RWPE1 (cell line): ENCODE measurements around the gene NKRF.

Experiments
- CTCF ChIA-PET: fragments of 350-600 bp; sonication (Branson Sonifier 250); formaldehyde crosslinking; extraction: SDS; loops from one replicate; lab custom pipeline; 2021; lab: Yijun Ruan, JAX
- POLR2A ChIA-PET: fragments of 400-600 bp; formaldehyde crosslinking; extraction: SDS; loops from one replicate; lab custom pipeline; 2020; ENCODE audit warnings: antibody characterized with exemption; ENCODE audit not compliant: low non-redundant PET; lab: Yijun Ruan, JAX
- DNase-seq: peaks from one replicate; pipeline ENCODE4 v3.0.0; 2012; ENCODE audit warnings: low spot score
- H3K27ac ChIP-seq: fragments of 450-650 bp; 2 replicates; pipeline ENCODE4 v1.5.1; 2017
- CTCF ChIP-seq: fragments of 450-650 bp; conservative IDR thresholded peaks from 2 replicates; pipeline ENCODE4 v1.5.1; 2017; ENCODE audit warnings: low read depth, mild to moderate bottlenecking

Gene NKRF

GRCh38 chrX:119606280-119607017 lies at the start of gene NKRF:
Gene NKRF (minus strand): TSS chrX:119606424.
- peak within 1 kb of the TSS; percentile 74 for H3K27ac ChIP-seq
- peak; percentile 77 for DNase-seq
- ChIA-PET POLR2A (interaction anchor here (0.6 kb wide), 1 partner anchor 152 kb away, joined by 3 read pairs; the partner anchor contains the start of gene SOWAHD), CTCF (interaction anchor here (0.8 kb wide), 1 partner anchor 49 kb away, joined by 3 read pairs; no protein-coding TSS in a partner anchor)
- TF ChIP-seq CTCF: no peak

- H3K27ac ChIP-seq: no peak overlapping the region
- CTCF ChIA-PET: no interaction called here
- POLR2A ChIA-PET: no interaction called here
- DNase-seq: peak; percentile 27
- TF ChIP-seq CTCF: no peak
Measured at GRCh38 chrX:119655125-119655524, 48.9 kb upstream of the NKRF start.

GRCh38 chrX:119654112-119654531 lies 47.9 kb upstream of the NKRF start:
- ChIA-PET POLR2A (no interaction called here), CTCF (interaction anchor here (0.6 kb wide), 2 partner anchors 77 to 364 kb away, joined by 3 read pairs; no protein-coding TSS in a partner anchor)
- no peak for TF ChIP-seq CTCF
- no peak overlapping the region for H3K27ac ChIP-seq
- DNase-seq: no peak

- POLR2A ChIA-PET: no interaction called here
- CTCF ChIA-PET: no interaction called here
- TF ChIP-seq CTCF: no peak
- no peak overlapping the region for H3K27ac ChIP-seq
- no peak for DNase-seq
Measured at GRCh38 chrX:119648421-119648775, 42.2 kb upstream of the NKRF start.

GRCh38 chrX:119647552-119648420 lies 41.6 kb upstream of the NKRF start:
- ChIA-PET CTCF (interaction anchor here (0.6 kb wide), 1 partner anchor 82 kb away, joined by 3 read pairs; no protein-coding TSS in a partner anchor), POLR2A (no interaction called here)
- H3K27ac ChIP-seq: no peak overlapping the region
- no peak for DNase-seq
- no peak for TF ChIP-seq CTCF

- CTCF ChIA-PET: no interaction called here
- POLR2A ChIA-PET: no interaction called here
Measured at GRCh38 chrX:119647089-119647488, 40.9 kb upstream of the NKRF start.

More at GRCh38 chrX:119647089-119647488, 40.9 kb upstream of the NKRF start:
- no peak for TF ChIP-seq CTCF
- H3K27ac ChIP-seq: no peak overlapping the region
- DNase-seq: no peak
